GM18505 (cell line): ENCODE results near the gene ITGB1BP1.

ENCODE experiments used
- ATAC-seq: cut with Tn5 transposase; IDR thresholded peaks from one replicate; pipeline ENCODE4 v1.9.1; 2021; ENCODE audit not compliant: unreplicated experiment
- POLR2A ChIP-seq: IDR thresholded peaks from 4 replicates; pipeline ENCODE4 v1.6.1; 2011; ENCODE audit warnings: borderline replicate concordance; ENCODE audit not compliant: insufficient read depth, insufficient read length; ENCODE audit errors: extremely low read depth

Gene ITGB1BP1

DNA sequence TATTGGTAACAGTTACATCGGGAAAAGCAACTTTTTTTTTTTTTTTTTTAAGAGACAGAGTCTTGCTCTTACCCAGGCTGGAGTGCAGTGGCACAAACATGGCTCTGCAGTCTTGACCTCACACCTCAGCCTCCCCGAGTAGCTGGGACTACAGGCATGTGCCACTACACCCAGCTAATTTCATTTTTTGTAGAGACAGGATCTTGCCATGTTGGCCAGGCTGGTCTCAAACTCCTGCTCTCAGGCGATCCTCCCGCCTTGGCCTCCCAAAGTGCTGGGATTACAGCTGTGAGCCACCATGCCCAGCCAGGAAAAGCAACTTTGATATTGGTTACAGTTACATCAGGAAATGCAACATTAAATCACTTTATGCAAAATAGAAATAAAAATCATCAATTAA lies 4.6 kb downstream of the ITGB1BP1 start:
- no peak for TF ChIP-seq POLR2A
- ATAC-seq = no peak

DNA sequence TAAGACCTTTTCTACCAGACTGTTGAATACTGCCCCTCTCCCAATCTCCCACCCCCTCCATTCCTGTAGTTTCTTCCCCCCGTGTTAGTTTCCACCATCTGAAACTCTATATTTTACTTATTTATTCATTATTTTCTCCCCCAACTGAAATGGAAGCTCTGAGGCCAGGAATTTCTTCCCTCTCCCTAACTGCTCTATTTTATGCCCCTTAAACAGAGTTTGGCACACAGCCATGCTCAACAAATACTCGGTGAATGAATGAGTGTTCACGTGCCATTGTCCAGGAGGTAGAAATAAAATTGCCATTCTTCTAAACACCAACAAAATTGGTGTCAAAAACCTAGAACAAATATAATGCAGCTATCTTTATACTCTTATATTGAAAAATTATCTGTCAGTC lies 5.6 kb downstream of the ITGB1BP1 start:
- no peak for TF ChIP-seq POLR2A
- ATAC-seq = no peak

DNA sequence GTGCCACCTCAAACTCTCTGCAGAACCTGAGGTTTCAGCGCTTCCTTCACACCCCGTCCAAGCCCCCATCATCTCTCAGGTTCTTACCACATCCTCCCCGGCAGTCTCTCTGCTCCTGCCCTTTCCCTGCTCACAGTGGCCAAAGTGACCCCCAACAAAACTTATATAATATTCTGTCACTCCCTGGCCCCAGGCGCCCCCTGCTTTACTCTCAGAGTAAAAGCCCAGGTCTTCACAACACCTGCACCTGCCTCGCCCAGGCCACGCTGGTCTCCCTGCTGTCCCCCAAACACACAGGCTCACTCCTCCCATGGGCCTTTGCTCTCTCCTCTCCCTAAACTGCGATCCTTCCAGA lies 6.4 kb downstream of the ITGB1BP1 start:
- no peak for ATAC-seq
- no peak for TF ChIP-seq POLR2A

DNA sequence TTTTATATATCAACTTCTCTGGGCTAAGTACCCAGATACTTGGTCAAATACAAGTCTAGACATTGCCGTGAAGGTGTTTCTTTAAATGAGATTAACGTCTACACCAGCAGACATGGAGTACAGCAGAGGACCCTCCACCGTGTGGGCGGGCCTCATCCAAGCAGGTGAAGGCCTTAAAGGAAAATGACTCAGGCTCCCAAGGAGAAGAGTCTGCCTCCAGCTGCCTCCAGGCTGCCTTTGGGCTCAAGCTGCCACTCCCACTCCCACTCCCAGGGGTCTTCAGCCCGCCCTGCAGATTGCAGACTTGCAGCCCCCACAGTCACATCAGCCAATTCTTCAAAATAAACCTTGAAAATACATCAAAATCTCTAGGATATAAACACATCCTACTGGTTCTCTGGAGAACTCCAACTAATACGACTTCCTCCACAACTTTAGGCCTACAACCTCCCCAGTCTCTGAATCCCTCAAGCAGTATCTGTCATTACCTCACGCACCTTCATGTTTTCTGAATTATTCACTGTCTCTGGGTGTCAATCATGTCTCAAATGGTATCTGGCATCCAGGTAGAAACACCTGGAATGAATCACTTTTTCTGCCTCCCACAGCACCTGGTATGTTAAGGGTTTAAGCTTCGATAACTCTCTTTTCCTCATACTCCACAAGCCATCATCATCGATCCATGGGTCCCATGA lies 6.9 kb downstream of the ITGB1BP1 start:
- no peak for TF ChIP-seq POLR2A
- no peak for ATAC-seq

DNA sequence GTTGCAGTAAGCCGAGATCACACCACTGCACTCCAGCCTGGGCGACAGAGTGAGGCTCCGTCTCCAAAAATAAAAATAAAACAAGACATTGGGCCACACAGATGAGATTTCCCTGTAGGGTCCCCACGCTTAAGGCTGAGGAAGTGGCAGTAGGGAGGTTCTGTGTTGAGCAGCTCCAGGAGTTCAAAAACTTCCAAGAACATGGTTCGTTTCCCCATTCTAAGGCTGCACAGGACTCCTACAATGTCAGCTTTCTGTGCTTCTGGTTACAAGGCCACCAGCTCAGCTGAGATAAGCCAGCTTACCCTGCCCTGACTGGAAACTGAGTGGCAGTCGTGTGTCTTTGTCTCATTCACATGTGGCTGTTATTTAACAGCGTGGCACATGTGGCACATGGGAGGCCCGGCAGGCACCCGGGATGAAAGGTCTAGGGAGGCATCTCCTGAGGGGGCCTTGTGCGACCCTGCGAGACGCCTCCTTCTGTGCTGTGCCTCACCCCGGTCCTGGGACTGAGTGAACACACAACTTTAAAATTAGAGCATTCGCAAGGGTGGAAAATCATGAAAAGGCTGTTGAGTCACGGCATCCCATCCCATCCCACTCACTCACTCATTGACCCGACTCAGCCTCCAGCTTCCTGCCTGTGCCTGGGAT lies 7.7 kb downstream of the ITGB1BP1 start:
- no peak for TF ChIP-seq POLR2A
- no peak for ATAC-seq

DNA sequence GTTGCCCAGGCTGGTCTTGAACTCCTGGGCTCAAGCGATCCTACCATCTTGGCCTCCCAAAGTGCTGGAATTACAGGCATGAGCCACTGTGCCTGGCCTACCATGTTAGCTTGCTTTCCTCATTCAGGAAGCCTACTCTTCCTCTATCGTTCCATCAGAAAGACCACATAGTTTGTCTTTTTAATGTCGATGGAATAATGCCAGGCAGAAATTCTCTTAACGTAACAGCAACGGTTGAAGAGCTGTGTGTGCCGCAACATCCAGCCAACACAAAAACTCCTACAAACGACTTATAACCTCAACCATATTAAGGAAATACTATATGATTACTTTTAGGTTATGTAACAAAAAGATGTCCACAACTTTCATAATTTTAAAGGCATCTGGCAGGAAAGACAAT lies 10.5 kb downstream of the ITGB1BP1 start:
- TF ChIP-seq POLR2A = no peak
- ATAC-seq = no peak

DNA sequence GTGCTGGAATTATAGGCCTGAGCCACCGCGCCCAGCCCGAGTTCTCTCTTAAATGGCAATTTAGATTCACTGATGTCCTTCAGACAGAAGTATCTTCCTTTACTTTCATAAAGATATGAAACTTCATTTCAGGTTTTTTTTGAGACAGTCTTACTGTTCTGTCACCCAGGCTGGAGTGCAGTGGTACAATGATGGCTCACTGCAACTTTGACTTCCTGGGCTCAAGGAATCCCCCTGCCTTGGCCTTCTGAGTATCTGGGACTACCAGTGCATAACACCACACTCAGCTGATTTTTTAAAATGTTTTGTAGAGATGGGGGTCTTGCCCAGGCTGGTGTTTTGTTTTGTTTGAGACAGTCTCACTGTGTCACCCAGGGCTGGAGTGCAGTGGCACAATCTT lies 13.2 kb downstream of the ITGB1BP1 start:
- no peak for ATAC-seq
- no peak for TF ChIP-seq POLR2A

DNA sequence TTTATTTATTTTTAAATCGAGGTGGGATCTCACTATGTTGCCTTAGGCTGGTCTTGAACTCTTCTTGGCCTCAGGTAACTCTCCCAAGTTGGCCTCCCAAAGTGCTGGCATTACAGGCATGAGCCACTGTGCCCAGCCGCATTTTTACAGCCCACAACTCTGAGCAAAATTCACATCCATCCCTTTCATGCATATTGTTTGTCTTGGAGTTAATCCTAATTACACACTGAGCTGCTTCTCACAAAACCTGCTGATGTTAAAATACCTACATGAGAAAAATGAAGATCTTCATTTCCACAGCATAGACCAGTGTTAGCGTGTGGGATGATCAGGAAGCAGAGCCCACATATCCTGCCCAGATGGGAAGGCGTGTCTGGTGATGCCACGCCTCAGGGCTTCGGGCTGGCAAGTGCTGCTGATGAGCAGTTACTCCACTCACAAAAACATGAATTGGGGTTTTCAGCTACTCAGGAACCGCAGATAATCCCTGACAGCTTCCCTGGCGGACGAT lies 14.6 kb downstream of the ITGB1BP1 start:
- no peak for ATAC-seq
- TF ChIP-seq POLR2A = no peak

DNA sequence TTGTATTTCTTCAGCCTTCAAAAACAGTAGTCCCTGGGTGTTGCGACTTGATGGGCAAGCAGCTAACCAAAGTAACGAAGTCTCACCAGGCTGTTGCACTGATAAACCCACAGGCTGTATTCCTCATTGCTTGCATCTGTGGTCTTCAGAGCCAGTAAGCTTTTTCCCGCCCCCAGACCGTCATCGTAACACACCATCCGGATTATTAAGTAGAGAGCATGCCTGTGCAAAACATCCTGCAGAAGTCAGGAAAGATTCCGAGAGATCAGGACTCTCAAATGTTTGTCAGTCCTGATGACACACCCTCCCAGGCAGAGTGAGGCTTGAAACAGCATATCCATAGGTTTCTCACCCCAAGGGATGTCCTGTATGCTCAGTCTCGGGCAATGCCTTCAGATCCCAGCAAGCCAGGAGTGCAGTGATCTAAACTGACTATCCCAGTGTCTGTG lies 15.9 kb downstream of the ITGB1BP1 start:
- ATAC-seq = no peak
- no peak for TF ChIP-seq POLR2A

DNA sequence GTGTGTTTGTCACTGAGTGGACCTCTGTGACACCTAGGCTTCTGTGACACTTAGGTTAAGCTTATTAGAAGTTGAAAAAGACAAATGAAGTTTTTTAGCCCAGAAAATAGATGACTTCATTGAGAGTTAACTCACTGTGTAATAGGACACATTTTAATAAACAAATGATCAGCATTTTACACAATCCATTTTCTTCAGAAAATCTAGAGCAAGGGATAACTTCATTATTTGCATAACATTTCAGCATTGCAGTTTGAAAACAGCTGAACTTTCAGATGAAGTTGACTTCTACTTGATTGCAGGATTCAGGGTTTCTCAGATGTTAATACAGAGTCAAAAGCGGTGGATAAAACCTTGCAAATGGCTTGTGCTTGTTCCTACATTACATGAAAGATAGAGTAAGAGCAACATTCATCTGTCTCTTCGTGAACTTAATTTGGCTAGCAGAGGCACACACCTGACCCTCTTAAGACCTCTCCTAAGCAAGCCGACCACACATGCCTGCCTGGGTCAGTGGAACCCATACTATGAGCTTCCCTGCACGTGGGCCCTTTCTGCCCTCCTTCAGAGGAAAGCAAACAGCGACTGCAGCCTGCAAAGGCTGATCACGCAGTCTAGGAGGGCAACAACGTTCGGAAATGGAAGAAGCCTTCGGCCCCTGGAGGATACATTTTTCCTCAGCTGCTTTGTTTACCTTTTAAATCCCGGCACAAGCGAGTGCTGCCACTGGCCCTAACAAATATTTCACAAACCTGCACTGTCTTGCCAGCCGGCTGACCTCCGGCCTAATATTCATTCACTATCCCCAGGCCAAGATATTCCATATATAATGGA lies 16.6 kb downstream of the ITGB1BP1 start:
- TF ChIP-seq POLR2A = no peak
- ATAC-seq = no peak

DNA sequence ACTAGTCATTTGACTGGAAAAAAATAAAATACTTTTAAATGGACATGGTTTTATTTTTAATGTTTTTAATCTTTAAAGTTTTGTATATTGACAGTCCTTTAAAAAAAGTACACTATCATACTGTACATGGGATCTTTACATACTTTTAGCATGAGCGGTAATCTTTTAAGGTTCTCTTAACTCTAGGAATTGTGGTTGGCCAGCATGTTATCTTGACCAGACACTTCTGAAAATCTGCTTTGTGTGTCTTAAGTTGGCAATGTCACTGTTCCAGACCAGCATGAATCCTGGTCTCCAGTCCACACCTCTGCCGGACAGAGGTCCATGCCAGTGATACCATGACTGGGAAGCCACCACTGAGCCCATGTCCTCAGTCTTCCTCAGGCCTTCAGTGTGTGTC lies 17.7 kb downstream of the ITGB1BP1 start:
- ATAC-seq = no peak
- no peak for TF ChIP-seq POLR2A

DNA sequence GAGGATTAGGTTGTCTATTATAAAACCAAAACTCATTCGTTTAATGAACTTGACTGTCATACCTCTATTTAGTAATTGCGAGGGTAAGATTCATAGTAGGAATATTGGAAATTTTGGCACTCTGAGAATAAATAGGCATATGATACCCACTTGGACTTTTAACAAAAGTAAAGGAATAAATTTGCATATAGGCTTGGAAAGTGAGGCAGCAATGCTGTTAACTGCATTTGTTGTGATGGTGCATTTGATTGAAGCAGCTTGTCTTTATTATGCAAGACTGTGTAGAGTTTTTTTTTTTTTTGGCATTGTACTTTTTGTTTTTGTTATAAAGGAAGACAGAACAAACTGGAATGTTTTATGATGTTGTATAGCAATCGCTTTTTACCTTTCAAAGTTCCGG lies 18.9 kb downstream of the ITGB1BP1 start:
- TF ChIP-seq POLR2A = no peak
- no peak for ATAC-seq

DNA sequence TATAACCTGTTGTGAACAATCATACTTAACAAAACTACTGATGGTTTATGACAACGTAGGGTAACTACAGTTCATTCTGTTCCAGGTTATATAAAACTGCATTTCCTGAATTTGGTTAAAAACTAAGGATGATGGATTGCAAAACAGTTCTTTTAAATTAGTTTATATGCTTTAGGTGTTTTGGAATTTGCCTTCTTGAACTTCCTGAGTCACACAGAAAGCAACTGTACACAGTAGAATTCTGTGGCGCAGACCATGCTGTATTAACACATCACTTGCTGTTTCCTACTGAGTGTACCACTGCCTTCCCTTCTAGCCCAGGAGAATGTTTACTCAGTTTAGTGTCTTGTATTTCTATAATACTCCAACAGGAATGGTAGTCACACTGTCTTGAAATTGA lies 19.4 kb downstream of the ITGB1BP1 start:
- TF ChIP-seq POLR2A = no peak
- no peak for ATAC-seq
